OCI-M1 (cell line): ENCODE data around the gene KPNA6.
"Not testable (repeated sequence)": the region's sequence is repeated elsewhere in the genome, so short reads cannot be mapped to it uniquely, and the experiment has no call there.

ENCODE experiments used
- DNase-seq: peaks from one replicate; lab custom pipeline; 2025; lab: John Stamatoyannopoulos, UW

Gene KPNA6

DNA sequence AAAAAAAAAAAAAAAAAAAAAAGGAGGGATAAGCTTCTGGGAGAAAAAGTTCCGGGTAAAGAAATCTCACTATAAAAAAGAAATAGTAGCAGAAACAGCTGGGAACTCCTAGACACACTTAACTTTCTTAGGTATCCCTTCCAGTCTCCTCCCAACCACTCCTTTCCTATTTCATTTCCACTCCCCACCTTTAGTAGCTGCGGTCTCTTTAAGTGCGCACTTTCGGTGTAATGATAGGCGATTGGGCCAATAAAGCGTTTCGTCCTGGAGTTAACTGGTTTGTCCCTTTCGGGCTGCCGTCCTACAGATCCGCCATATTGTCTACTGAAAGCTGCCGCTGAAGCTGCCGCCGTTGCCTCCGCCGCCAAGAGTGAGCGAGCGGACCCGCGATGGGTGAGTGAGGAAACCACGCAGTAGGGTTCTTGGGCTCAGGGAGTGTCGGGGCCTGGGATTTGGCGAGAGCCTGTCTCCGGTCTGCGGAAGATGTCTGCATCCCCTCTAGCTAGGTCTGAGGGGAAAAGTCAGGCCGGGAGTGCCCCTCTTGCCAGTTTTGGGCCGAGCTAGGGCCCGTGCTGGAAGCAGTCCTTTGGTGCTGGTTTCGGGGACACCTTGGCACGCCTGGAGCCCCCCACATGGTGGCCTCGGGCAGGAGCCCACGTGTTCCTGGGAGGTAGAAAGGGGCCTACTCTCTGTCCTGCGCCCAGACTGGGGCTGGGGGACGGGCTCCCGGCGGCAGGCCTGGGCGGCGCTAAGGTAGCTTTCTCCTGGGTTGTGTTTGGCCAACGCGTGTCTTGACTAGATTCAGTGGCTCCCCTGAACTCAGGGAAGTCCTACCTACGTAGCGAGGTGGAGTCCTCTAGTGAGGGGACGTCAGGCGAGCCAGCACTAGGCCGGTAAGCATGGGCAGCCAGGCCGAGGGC is at the start of gene KPNA6:
Gene KPNA6, plus strand, starts transcription at position 315 of the 920 bp plus-strand sequence. Its CDS starts 75 bp downstream, at position 390.
- peak; percentile 96 for DNase-seq

DNA sequence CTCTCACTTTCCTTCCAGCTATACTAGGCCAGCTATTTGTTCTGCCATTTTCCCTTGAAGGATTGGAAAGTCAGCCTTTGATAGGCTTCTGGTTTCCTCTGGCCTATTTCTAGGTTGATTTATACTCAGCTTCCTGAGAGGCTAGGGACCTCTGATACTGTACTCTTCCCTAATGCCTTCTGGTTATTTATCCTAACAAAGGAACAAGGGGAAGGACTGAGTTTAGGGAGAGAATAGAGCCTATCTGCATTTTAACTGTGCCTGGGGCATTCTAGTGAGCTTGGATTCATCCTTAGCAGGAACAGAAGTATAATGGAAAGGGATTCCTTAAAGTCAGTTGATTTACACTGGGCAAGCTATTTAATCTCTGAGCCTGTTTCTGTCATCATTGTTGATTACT is 46.9 kb upstream of the KPNA6 start:
- DNase-seq, result no peak

DNA sequence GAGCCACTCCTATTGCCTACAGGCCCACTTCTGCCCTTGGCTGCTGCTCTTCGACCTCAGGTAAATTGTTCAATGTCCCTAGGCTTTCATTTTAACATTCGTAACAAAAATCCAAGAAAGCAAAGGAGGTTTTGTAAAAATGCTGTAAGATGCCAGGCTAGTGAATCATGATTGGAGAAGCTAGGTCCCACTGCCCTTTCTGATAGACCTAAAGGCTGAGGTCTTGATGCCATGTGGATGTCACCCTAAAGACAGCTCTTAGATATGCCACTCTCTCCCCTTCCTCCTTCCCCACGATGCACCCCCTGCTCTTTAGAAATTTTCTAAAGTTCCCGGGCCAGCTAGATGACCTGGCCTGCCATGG is 45.0 kb upstream of the KPNA6 start:
- no peak for DNase-seq

DNA sequence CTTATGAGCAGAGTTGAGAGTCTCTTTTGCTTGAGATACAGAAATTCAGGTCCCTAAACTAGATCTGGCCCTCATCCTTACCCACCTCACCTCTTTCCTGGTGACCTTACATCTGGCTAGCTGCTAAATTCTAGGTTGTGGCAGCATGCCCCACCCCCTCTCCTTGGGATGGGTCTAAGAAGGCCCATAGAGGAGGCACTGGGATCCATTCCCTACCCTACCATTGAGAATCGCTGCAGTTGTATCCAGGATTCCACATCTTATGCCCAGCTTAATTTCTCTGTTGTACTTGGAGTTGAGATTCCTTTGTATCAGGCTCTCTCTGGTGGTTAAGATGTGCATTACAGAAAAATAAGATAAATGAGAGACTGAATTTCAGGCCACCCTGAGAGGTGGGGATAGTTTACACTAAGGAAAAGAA is 44.6 kb upstream of the KPNA6 start:
- peak; percentile 72 for DNase-seq

DNA sequence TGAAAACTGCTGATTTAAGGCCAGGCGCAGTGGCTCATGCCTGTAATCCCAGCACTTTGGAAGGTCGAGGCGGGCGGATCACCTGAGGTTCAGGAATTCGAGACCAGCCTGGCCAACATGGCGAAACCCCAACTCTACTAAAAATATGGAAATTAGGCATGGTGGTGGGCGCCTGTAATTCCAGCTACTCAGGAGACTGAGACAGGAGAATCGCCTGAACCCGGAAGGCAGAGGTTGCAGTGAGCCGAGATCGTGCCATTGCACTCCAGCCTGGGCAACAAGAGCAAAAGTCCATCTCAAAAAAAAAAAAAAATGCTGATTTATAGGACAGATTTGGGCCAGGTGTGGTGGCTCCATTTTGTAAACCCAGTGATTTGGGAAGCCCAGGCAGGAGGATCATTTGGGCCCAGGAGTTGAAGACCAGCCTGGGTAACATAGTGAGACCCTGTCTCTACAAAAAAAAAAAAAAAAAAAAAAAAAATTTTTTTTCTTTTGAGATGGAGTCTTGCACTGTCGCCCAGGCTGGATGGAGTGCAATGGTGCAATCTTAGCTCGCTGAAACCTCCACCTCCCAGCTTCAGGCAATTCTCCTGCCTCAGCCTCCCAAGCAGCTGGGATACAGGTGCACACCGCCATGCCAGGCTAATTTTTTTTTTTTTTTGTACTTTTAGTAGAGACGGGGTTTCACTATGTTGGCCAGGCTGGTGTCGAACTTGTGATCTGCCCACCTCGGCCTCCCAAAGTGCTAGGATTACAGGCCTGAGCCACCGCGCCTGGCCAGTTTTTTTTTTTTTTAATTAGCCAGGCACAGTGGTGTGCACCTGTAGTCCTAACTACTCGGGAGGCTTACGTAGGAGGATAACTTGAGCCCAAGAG is 42.0 kb upstream of the KPNA6 start:
- DNase-seq, result not testable (repeated sequence)

DNA sequence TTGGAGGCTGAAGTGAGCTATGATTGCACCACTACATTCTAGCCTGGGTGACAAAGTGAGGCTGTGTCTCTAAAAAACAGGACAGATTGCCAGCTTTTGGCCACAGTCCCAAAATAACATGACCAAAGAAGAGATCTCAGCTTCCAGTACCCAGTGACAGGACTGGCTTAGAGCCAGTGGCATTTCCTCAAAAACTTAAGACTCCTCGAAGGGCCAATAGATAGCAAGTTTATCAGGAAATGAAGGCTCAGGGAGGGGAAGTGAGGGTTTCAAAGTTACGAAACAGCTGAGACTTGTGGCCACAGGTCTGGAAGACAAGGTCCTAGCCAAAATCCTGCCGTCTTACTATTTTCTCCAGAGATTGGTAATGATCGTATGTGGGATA is 41.4 kb upstream of the KPNA6 start:
- peak; percentile 97 for DNase-seq

DNA sequence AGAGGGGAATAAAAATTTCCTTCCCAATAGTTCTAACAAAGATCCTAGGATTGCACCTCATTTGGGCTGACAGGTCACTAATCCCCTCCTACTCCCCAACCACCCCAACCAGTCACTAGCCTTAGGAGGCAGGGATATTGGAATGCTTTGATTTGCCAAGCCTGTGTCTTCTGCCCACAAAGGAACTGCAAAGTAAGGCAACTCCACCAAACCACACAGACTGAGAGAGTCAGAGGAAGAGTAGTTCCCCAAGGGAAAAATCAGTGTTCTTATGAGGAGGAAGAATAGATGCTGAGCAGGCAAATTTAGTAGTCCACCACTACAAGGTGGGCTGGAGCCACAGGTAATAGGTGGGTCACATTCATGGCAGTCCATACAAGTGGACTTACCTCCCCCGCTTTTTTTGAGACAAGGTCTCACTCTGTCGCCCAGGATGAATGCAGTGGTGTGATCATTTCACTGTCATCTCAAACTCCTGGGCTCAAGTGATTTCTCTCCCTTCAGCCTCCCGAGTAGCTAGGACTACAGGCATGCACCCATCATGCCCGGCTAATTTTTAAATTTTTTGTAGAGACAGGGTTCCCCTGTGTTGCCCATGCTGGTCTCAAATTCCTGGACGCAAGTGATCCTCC is 38.8 kb upstream of the KPNA6 start:
- peak; percentile 9 for DNase-seq

DNA sequence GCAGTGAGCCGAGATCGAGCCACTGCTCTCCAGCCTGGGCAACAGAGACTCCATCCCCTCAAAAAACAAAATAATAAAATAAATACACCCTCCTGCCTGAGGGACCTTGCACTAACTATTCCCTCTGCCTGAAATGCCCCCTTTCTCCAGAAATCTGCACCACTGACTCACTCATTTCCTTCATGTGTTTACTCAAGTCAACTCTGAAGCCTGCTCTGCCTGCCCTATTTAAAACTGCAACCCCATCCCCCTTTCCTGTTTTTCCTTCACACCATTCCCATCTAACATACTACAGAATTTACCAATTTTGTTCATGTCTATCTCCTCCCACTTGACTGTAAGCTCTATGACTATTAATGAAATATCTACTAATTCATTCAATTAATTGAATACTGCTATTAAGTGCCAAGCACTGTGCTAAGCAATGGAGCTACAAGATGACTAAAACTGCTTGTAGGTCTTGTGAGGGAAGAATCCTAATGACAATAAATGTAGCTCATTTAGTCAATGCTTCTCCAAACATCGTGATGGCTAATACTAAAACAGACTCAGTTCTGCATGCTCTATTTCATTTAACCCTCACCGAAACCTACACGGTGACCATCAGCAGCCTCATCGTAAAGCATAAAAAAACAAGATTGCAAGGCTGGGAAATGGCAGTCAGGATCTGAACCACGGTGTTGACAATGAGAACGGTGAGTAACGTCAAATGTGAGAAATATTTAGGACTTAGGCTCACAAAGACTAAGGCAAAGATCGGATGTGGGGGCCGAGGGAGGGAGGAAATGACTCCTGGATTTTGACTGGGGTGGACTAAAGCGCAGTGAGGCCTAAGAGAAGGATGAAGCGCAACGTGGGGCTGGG is 35.9 kb upstream of the KPNA6 start:
- no peak for DNase-seq

DNA sequence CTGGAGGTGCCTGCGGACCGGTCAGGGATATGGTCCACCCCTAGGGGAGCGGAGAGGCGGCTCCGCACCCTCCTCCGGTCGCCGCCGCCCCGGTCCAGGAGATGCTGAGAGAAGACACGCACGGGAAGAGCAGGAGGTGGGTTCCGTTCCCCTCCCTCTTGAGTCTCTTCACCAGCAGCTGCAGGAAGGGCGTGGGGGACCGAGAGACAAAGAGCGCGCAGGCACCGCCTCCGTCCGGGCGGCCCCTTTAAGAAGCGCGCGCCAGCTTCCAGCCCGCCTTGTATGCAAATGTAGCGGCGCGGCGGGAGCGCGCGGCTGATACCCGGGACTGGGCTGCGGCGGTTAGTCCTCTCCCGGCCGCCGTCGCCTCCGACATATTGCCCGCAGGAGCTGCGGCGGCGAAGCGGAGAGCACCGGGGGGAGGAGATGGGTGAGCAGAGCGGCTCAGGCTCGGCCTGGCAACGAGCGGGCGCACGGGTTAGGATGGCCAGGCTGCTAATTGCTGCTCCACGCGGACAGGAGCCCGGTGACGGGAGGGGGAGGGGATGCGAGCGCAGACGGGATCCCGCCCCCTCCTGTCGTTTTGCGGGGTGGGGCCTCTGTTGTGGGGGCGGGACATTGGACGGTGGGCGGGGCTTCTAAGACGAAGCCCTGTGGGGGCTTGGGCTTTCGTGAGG is 35.1 kb upstream of the KPNA6 start, which contains the start of gene TMEM39B:
Gene TMEM39B, plus strand, starts transcription at position 318 of the 677 bp plus-strand sequence. Its CDS starts 109 bp downstream, at position 427.
- DNase-seq, result peak; percentile 96

DNA sequence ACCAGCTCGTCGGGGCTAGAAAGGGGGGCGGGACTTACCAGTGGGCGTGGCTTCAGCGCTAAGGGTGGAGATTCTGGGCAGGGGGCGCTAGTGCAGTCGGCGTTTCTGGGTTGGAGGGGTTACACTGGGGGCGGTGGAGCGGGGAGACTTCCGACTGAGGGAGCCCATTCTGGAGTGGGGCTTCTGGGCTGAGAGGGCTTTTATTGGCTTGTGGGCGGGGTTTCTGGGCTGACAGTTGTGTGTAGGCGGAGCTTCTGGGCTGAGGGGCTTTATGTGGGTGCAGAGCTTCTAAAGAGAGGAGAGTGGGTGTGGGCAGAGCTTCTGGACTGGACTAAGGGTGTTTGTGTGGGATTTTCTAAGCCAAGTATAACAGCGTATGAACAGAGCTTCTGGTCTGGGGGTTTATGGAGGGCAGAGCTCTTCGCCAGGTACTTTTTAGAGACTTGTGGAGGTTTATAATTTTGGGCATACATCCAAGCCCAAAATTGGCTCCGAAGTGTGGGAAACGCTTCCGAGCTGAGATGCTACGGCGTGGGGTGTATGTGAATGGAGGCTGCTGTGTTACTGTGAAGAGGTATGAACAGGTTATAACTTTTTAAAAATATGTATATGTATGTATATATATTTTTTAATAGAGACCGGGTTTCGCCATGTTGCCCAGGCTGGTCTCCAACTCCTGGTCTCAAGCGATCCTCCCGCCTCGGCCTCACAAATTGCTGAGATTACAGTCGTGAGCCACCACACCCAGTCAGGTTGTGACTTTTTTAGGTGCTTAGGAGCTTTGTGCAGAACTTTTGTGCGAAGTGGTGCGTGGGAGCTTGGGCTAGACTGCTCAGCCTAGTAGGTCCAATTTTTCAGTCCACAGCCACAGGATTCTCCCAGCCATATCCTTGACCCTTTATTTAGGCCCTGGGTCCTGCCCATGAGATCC is 34.3 kb upstream of the KPNA6 start:
- DNase-seq, result no peak

DNA sequence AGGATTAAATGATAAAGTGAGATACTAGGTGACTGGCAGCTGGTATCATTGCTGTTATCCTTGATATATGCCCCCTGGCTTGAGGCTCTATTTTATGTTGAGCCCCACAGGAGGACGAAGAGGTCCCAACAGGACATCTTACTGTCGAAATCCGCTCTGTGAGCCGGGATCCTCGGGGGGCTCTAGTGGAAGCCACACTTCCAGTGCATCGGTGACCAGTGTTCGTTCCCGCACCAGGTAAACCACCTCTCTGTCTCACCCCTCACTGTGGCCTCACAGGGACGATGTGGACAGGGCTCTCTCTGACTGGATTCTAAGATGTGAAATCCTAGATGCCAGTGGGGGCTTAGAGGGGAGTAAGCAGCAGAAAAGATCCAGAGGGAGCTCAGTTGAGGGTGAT is 33.0 kb upstream of the KPNA6 start:
- no peak for DNase-seq

DNA sequence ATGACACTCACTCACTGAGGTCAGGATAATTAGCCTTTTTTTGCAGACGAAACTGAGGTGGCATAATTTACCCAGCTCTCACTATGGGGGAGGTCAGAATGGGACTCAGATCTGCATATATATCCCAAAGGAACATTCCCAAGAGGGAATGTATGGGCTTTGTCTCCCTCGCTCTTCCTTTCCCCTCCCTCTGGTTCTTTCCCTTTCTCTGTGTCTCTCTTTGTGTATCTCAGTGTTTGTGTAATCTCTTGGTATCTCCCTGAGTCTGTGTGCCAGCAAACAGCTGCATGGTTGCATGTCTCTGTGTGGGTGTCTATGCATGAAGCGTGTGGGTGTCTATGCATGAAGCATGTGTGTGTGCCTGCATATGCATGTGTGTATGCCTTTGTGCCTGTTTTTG is 30.4 kb upstream of the KPNA6 start:
- DNase-seq, result no peak

DNA sequence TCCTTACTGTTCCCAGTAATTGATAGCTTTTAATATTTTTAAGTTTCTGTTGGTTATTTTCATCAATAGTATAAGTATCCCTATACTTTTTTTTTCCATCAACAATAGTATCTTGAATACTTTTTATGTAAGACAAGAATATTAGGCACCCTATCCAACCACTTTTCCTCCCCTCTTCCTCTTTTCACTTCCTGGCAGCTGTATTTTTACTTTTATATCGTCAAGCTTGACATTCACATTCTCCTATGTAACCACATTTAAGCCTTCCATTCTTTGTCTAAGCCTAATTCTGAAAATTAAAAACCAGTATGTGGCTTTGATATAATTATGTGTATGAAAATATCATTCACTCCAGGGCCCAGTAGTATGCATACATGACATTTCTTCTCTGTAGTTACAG is 25.8 kb upstream of the KPNA6 start:
- no peak for DNase-seq

DNA sequence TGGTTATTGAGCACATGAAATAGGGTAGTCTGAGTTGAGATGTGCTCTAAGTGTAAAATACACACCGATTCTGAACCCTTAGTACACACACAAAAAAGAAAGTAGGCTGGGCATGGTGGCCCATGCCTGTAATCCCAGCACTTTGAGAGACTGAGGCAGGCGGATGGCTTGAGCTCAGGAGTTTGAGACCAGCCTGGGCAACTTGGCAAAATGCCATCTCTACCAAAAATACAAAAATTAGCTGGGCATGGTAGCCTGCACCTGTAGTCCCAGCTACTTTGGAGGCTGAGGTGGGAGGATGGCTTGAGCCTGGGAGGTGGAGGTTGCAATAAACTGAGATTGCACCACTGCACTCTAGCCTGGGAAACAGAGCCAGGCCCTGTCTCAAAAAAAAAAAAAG is 21.5 kb upstream of the KPNA6 start:
- DNase-seq, result not testable (repeated sequence)

DNA sequence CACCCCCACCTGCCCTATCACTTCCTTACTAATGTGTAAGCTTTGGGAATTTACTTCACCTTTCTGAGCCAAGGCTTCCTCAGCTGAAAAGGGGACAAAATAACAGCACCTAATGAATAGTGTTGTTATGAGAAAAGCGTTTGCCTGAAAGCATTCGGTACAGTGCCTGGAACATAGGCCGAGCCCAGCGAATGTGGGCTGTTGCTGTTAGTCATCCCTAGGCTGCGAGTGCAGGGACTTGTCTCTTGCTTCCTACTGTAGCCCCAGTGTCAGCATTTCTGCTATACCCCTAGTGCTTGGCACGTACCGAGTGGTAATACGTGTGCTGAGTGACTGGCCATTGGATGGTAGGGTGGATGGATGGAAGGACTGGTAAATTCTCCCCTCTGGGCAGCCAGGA is 16.7 kb upstream of the KPNA6 start:
- DNase-seq, result no peak

DNA sequence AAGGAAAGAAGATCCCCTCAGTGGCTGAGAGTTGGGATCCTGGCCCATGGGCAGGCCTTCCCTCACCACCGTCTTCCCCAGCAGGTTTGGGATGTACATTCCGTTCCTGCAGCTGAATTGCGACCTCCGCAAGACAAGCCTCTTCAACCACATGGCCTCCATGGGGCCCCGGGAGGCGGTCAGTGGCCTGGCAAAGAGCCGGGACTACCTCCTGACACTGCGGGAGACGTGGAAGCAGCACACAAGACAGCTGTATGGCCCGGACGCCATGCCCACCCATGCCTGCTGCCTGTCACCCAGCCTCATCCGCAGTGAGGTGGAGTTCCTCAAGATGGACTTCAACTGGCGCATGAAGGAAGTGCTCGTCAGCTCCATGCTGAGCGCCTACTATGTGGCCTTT is 16.3 kb upstream of the KPNA6 start:
- DNase-seq, result no peak

DNA sequence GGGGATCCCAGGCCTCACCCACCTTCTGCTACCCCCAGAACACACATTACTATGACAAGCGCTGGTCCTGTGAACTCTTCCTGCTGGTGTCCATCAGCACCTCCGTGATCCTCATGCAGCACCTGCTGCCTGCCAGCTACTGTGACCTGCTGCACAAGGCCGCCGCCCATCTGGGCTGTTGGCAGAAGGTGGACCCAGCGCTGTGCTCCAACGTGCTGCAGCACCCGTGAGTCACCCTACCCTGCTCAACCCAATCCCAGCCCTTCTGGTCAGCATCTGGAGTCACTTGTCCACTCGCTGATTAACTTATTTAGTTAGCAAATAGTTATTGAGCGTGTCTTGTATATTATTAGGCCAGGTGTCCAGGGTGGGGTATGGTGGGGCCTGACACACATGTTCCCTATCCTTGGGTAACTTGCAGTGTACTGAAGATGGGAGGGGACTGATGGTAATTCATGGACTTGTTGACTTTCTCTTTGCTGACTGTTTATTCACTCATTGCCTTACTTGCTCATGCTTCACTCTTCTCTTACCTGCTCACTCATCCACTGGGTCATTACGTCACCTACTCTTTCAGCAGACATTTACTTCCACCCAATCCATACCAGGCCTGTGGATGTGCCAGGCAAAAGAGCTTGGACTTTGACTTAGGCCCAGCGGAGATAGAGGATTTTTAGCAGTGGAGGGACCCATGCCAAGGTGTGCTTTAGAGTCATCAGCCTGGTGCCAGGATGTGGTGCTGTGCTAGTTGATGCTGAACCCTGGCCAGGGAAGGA is 12.9 kb upstream of the KPNA6 start:
- no peak for DNase-seq

DNA sequence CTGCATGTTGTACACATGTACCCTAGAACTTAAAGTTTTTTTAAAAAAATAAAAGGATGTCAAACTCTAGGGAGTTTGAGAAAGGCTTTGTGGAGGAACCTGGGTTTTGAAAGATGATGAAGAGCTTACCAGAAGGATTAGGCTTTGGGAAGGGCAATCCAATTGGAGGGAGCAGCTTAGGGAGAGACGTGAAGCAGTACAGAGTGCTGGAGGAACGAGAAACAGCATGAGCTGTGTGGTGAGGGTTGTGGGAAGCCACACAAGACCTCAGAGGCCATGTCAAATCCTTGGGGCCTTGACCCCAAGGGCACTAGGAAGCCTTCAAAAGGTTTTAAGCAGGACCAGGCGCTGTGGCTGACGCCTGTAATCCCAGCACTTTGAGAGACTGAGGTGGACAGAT is 8.4 kb upstream of the KPNA6 start:
- DNase-seq, result no peak

DNA sequence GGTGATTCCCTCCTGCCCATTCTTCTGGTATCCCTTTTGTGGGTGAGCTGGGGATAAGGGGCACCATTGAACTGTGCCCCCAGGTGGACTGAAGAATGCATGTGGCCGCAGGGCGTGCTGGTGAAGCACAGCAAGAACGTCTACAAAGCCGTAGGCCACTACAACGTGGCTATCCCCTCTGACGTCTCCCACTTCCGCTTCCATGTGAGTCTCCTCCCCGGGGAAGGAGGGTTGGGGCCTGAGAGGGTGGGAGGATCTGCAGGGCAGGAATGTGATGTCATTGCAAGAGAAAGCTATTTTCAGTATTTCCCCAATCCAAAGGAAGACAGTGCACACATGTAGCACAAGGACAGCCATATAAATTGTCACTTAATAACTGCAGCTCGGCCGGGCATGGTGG is 7.5 kb upstream of the KPNA6 start:
- DNase-seq, result no peak
